Activated naive CD8-positive, alpha-beta T cell treated with anti-CD3 and anti-CD28 coated beads, Interleukin-2, amount 10 ng/mL, durations not matched to agents 7 days and 5 days (primary cell): ENCODE measurements around the gene WFDC2. TPM values are rescaled to one million over a fixed set of nuclear protein-coding genes. Genes with fewer than 3 reads are reported as not detected.
A peak's percentile ranks its signal among the peaks of the same experiment; 100 is the strongest.

Source experiments
- ATAC-seq: fragments of 150-1000 bp; cut with Tn5 transposase; one replicate; pipeline ENCODE4 v1.10.0; 2021; ENCODE audit warnings: low read depth, moderate library complexity
- POLR2A ChIA-PET: fragments of 350-600 bp; sonication (Branson Sonifier 250); formaldehyde crosslinking; loops from one replicate; lab custom pipeline; 2021; ENCODE audit warnings: antibody characterized with exemption; lab: Charles Lee
- DNase-seq: peaks from one replicate; pipeline ENCODE4 v3.0.0; 2021
- H3K27ac Mint-ChIP-seq: one replicate; pipeline ENCODE4 v1.8.0; 2022; ENCODE audit warnings: mild to moderate bottlenecking, mixed read lengths
- H3K27me3 Mint-ChIP-seq: one replicate; pipeline ENCODE4 v1.8.0; 2022; ENCODE audit warnings: mild to moderate bottlenecking, moderate library complexity, mixed read lengths
- H3K36me3 Mint-ChIP-seq: one replicate; pipeline ENCODE4 v1.8.0; 2021; ENCODE audit warnings: mild to moderate bottlenecking, mixed read lengths
- H3K4me1 Mint-ChIP-seq: one replicate; pipeline ENCODE4 v1.8.0; 2021; ENCODE audit warnings: mixed read lengths
- H3K4me3 Mint-ChIP-seq: one replicate; pipeline ENCODE4 v1.8.0; 2022; ENCODE audit warnings: mild to moderate bottlenecking, moderate library complexity, mixed read lengths
- H3K9me3 Mint-ChIP-seq: one replicate; pipeline ENCODE4 v1.8.0; 2021; ENCODE audit warnings: mixed read lengths
- total RNA-seq, 2 experiments: library from RNA; stranded (reverse); gene quantifications; one replicate each; pipeline ENCODE4 v1.2.3, GENCODE V29; 2021

Gene WFDC2
- total RNA-seq, 2 experiments from 2014 or later: not detected

DNA sequence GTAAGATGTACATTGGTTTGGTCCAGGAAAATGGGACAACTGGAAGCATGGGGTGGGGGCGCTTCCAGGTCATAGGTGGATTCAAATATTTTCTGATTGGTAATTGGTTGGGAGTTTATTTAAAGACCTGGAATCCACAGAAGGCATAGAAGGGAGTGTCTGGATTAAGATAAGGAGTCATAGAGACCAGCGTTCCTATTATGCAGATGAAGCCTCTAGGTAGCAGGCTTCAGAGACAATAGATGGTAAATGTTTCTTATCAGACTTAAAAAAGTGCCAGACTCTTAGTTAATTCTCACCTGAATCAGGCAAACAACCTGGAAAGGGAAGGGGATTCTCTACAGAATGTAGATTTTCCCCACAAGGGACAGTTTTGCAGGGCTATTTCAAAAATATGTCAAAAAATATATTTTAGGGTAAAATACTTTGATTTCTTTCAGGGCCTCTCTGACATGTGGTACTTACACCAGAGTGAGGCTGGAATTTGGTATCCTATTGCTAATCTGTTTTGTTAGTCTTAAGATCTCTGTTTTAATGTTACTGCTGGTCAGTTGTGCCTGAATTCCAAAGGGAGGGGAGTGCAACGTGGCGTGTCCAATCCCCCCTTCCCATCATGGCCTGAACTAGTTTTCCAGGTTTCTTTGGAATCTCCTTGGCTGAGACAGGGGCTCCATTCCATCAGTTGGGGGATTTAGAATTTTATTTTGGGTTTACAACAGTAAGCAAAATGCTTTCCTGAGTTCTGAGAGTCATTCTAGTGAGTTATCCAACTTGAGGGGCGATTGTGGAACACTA lies 28.5 kb upstream of the WFDC2 start:
- DNase-seq: no peak
- no peak for ATAC-seq
- POLR2A ChIA-PET: no interaction called here
- Mint-ChIP-seq H3K27ac (no peak overlapping the region), H3K9me3 (no peaks in the 10 kb centered on the region), H3K27me3 (peaks cover 17% of the 10 kb centered on the region), H3K4me3 (no peak overlapping the region), H3K36me3 (no peaks in the 10 kb centered on the region), H3K4me1 (peaks cover 34% of the 10 kb centered on the region)

DNA sequence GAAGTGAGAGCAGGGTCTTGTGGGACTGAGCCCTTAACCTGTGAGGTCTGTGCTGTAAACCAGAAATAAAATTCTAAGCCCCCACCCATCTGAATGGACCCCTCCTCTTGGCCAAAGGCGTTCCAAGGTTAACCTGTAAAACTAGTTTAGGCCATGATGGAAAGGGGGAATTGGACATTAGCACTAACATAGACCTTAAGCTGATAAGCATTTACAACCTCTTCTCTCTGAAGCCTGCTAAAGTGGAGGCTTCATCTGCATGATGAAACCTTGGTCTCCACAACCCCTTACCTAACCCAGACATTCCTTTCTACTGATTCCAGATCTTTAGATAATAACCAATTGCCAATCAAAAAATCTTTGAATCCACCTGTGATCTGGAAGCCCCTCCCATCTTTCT lies 27.8 kb upstream of the WFDC2 start:
- ATAC-seq: no peak
- Mint-ChIP-seq H3K36me3 (no peaks in the 10 kb centered on the region), H3K4me3 (no peak overlapping the region), H3K27ac (no peak overlapping the region), H3K27me3 (peaks cover 22% of the 10 kb centered on the region), H3K9me3 (no peaks in the 10 kb centered on the region), H3K4me1 (peaks cover 34% of the 10 kb centered on the region)
- no peak for DNase-seq
- POLR2A ChIA-PET: no interaction called here

DNA sequence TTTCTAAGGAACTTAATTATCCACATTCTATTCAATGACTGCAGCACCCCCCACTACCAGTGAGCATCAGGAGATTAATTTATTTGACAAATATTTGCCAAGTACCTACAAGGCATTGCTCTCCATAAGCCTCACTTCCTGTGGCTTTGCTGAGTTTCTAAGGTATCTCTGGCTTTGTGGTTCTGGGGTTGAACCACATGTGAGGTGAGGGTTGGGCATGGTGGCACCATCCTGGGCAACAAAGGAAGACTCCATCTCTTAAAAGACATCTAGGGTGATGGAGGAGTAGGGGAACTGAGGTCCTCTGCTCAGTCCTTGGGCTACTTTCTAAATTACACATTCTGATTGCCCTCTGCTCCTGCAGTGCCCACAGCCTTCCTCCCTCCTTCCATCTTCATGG lies 25.5 kb upstream of the WFDC2 start:
- H3K9me3 Mint-ChIP-seq: no peaks in the 10 kb centered on the region
- H3K27me3 Mint-ChIP-seq: peaks cover 25% of the 10 kb centered on the region
- peaks cover 33% of the 10 kb centered on the region for H3K4me1 Mint-ChIP-seq
- H3K4me3 Mint-ChIP-seq: peak overlapping the region; percentile 41
- peak; percentile 57 for DNase-seq
- no peaks in the 10 kb centered on the region for H3K36me3 Mint-ChIP-seq
- ATAC-seq: peak; percentile 46
- H3K27ac Mint-ChIP-seq: peak overlapping the region; percentile 66
- POLR2A ChIA-PET: interaction anchor here (0.6 to 2.5 kb wide), 2 partner anchors 81 to 152 kb away, joined by 3 to 8 read pairs; partner anchors contain the start of gene SYS1

DNA sequence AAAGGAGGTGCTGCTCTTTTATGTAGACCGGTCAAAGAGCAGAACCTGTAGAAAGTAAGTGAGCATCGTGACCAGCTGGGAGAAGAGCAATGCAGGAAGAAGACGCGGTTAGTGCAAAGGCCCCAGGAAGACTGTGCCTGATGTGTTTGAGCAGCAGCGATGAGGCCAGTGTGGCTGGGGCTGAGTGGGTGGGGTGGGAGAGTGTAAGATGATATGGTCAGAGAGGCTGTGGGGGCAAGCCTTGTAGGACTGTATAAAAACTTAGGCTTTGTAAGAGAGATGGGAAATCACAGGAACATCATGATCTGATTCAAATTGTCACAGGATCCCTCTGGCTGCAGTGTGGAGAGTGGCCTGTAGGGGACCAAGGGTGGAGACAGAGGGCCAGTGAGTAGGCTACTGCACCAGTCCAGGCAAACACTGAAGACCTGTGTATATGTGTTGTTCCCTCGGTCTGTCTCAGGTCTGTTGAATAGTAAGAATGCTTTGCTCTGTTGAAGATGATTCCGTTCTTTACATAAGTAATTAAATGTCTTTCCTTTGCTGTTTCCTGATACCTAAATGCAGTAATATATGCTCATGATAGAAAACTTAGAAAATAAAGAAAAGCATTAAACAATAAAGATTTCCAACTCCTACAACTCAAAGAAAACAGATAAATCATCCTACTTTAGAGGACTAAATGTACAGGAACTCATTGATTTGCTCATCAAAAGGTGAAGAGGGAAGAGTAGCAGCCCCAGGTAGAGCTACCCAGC lies 23.6 kb upstream of the WFDC2 start:
- Mint-ChIP-seq H3K36me3 (no peaks in the 10 kb centered on the region), H3K27ac (no peak overlapping the region), H3K27me3 (peaks cover 27% of the 10 kb centered on the region), H3K9me3 (no peaks in the 10 kb centered on the region), H3K4me1 (peaks cover 33% of the 10 kb centered on the region), H3K4me3 (peak overlapping the region; percentile 17)
- POLR2A ChIA-PET: no interaction called here
- ATAC-seq (peak; percentile 65), DNase-seq (peak; percentile 56)

DNA sequence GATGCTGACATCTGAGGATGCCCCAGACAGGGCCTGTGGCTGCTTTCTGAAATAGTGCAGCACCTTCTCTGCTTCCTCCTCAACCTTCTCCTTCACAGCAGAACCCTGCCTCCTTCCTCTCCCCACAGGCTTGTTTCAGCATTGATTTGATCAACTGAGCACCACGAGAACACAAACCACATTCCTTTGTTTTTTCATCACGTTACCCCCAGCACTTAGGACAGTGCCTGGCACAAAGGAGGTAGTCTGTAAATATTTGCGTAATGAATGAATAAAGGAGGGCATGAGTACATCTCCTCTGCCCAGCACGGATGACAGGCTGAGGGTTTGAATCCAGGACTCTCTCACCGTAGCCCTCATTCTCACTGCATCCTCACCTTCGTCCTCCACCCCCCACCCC lies 21.3 kb upstream of the WFDC2 start:
- DNase-seq (no peak), ATAC-seq (no peak)
- Mint-ChIP-seq H3K4me3 (no peak overlapping the region), H3K36me3 (no peaks in the 10 kb centered on the region), H3K27me3 (peaks cover 25% of the 10 kb centered on the region), H3K9me3 (no peaks in the 10 kb centered on the region), H3K4me1 (peaks cover 33% of the 10 kb centered on the region), H3K27ac (no peak overlapping the region)
- POLR2A ChIA-PET: no interaction called here

DNA sequence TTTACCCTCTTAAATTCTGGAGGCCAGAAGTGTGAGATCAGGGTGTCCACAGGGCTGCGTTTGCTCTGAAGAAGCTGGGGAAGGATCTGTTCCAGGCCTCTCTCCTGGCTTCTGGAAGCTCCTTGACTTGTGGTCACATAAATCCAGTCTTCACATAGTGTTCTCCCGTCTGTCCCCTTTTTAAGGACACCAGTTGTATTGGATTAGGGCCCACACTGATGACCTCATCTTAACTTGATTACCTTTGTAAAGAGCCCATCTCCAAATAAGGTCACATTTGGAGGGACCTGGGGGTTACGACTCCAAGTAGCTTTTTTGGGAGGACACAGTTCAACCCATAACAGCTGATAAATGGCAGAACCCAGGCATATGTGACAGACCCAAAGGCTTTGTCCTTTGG lies 20.0 kb upstream of the WFDC2 start:
- H3K9me3 Mint-ChIP-seq: no peaks in the 10 kb centered on the region
- no peak overlapping the region for H3K4me3 Mint-ChIP-seq
- peaks cover 22% of the 10 kb centered on the region for H3K4me1 Mint-ChIP-seq
- no peak overlapping the region for H3K27ac Mint-ChIP-seq
- no peaks in the 10 kb centered on the region for H3K36me3 Mint-ChIP-seq
- ATAC-seq: no peak
- peaks cover 18% of the 10 kb centered on the region for H3K27me3 Mint-ChIP-seq
- DNase-seq: no peak
- POLR2A ChIA-PET: interaction anchor here (0.8 to 1.5 kb wide), 3 partner anchors 76 to 129 kb away, joined by 3 to 4 read pairs (median 3); partner anchors contain the start of gene SYS1

DNA sequence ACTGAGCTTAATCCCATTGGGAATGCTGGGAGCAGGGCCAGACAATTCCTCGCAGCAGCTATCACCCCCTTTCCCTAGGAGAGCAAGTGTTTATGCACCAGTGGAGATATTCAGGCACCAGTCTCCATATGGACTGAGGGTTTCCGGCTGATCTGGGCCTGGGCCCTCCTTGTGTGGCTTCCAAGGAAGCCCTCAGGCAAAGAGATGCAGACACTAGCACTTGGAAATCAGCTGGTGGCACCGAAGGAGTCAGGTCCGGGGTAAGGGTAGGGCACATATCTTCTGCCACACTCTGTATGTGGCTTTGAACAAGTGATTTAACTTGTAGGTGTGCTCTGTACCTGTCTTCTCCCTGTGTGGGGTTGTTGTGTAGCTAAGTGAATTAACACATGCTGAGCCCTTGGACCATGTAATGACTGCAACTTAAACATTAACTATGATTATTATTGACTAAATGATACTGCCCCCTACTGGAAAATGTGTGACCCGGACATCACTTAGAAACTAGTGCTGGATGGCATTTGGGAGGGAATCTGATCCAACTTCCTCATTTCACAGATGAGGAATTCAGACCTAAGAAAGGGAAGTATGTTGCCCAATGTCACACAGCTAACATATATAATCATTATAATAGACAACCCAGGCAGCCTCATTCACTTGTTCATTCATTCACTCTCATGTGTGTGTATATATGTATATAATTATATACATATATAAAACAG lies 19.3 kb upstream of the WFDC2 start:
- no peaks in the 10 kb centered on the region for H3K36me3 Mint-ChIP-seq
- peaks cover 15% of the 10 kb centered on the region for H3K4me1 Mint-ChIP-seq
- H3K27me3 Mint-ChIP-seq: peaks cover 13% of the 10 kb centered on the region
- no peaks in the 10 kb centered on the region for H3K9me3 Mint-ChIP-seq
- POLR2A ChIA-PET: interaction anchor here (0.8 to 1.5 kb wide), 3 partner anchors 77 to 130 kb away, joined by 3 to 4 read pairs (median 3); partner anchors contain the start of gene SYS1
- ATAC-seq: peak; percentile 47
- DNase-seq: no peak
- no peak overlapping the region for H3K27ac Mint-ChIP-seq
- no peak overlapping the region for H3K4me3 Mint-ChIP-seq

DNA sequence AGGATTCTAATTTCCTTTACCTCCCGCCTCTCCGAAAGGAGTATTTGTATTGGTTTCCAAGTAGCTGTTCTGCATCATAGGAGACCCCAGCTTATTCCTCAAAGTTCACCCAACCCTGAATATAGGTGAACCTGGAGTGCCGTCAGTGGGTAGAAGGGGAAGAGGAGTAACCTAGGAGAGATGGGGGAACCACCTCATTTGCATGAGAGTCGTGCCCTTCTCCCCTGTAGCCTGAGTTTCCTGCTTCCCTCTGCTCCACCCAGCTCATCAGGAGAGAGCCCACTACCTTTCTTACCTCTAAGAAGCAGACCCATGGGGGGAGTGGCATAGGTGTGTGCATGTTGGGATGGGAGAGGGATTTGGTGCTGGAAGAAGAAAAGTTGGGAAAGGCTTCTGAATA lies 17.3 kb upstream of the WFDC2 start:
- H3K36me3 Mint-ChIP-seq: no peaks in the 10 kb centered on the region
- POLR2A ChIA-PET: no interaction called here
- no peaks in the 10 kb centered on the region for H3K9me3 Mint-ChIP-seq
- no peak overlapping the region for H3K4me3 Mint-ChIP-seq
- H3K27ac Mint-ChIP-seq: no peak overlapping the region
- no peak for ATAC-seq
- H3K27me3 Mint-ChIP-seq: peaks cover 5% of the 10 kb centered on the region
- no peak for DNase-seq
- H3K4me1 Mint-ChIP-seq: peaks cover 4% of the 10 kb centered on the region

DNA sequence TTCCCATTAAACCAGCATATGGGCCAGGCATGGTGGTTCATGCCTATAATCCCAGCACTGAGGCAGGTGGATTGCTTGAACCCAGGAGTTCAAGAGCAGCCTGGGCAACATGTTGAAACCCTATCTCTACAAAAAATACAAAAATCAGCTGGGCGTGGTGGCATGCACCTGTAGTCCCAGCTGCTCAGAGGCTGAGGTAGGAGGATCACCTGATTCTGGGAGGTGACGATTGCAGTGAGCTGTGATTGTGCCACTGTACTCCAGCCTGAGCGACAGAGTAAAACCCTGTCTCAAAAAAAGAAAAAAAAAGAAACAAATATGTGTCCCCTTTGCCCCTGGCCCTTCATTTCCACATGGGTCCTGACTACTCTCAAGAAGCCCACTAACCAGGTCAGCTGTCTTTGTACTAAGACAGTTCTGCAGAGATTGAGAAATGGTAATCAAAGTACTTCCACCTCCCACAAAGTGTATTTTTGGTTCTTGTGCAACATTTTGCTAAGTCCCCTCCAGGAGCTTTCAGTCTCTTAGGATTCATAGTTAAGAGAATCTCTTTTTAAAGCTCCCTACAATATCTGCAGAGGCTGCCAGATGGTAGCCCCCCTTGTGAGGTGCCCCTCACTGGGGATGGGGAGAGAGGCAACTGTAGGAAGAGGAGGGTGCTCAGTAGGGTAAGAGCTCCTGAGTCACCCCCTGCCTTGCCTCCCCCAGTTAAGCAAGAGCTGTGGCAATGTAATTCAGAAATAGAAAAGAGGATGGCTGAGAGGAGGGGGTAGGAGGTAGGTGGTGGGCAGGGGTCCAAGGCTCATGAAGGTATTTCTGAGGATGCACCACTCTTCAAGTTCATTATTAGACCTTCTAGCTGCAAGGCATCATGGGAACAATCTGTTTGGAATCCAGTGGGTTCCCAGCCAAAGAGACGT lies 16.5 kb upstream of the WFDC2 start:
- Mint-ChIP-seq H3K36me3 (no peaks in the 10 kb centered on the region), H3K27me3 (peaks cover 3% of the 10 kb centered on the region), H3K9me3 (no peaks in the 10 kb centered on the region), H3K4me3 (no peak overlapping the region), H3K4me1 (peaks cover 3% of the 10 kb centered on the region), H3K27ac (no peak overlapping the region)
- ATAC-seq (no peak), DNase-seq (no peak)
- POLR2A ChIA-PET: no interaction called here

DNA sequence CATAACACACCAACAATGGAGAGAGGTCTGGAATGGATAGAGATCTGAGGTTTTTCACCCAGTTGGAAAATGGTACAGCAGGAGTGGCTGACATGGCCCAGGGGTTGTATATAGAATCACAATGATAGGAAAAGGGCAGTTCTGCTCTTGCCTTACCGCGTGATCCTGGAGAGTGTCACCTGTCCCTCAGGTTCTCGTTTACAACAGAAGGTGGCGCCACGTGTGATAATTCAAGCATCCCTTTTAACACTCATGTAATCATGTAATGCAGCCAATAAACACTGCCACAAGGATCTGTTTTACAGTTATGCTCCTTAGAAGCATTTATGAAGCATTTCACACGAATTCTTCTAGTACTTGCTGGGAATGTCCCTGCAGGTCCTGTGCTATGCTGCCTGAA lies 12.9 kb upstream of the WFDC2 start:
- H3K36me3 Mint-ChIP-seq: no peaks in the 10 kb centered on the region
- no peak overlapping the region for H3K27ac Mint-ChIP-seq
- POLR2A ChIA-PET: interaction anchor here (1.1 kb wide), 1 partner anchor 314 kb away, joined by 3 read pairs; no protein-coding TSS in a partner anchor
- H3K4me3 Mint-ChIP-seq: no peak overlapping the region
- ATAC-seq: no peak
- H3K9me3 Mint-ChIP-seq: no peaks in the 10 kb centered on the region
- DNase-seq: no peak
- no peaks in the 10 kb centered on the region for H3K4me1 Mint-ChIP-seq
- no peaks in the 10 kb centered on the region for H3K27me3 Mint-ChIP-seq

DNA sequence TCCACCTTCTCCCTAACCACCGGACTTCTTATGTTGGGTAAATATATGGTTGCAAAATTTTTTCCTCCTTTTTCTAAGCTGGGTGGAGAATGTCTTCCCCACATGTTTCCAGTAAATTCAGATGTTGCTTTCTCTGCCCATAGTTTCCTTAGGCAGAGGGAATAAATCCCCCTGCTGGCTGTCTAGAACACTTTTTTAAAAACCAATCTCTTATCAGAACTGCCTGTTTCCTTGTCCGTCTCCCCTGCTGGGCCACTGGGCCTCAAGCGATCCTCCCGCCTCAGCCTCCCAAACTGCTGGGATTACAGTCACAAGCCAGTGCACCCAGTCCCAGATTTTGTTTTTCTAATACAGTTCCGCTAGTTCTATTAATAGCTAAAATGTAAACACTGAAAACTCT lies 9.9 kb upstream of the WFDC2 start:
- Mint-ChIP-seq H3K9me3 (no peaks in the 10 kb centered on the region), H3K4me1 (no peaks in the 10 kb centered on the region), H3K36me3 (no peaks in the 10 kb centered on the region), H3K27me3 (peaks cover 3% of the 10 kb centered on the region), H3K27ac (no peak overlapping the region), H3K4me3 (no peak overlapping the region)
- POLR2A ChIA-PET: no interaction called here
- ATAC-seq: no peak
- DNase-seq: no peak

DNA sequence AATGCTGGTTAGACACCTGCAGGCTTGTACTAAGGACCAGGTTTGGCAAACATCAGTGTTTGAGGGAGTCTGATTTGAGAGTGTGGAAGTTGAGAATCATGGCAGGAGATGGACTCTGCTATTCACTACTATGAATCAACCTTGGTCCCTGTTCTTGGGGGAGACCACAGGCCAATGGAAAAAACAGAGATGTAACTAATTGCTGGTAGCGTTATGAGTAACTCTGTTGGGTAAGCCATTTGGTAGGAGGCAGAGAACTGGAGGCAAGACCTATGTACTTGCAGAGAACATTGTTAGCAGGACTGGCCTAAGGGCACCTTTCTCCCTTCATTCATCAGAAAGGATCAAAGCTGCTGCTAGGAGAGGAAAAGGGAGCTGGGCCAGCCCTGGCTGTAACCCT lies 8.3 kb upstream of the WFDC2 start:
- POLR2A ChIA-PET: no interaction called here
- no peaks in the 10 kb centered on the region for H3K4me1 Mint-ChIP-seq
- no peak for DNase-seq
- H3K9me3 Mint-ChIP-seq: no peaks in the 10 kb centered on the region
- H3K36me3 Mint-ChIP-seq: no peaks in the 10 kb centered on the region
- no peak overlapping the region for H3K4me3 Mint-ChIP-seq
- no peak for ATAC-seq
- H3K27ac Mint-ChIP-seq: no peak overlapping the region
- H3K27me3 Mint-ChIP-seq: peaks cover 4% of the 10 kb centered on the region
